PC-3 (cell line): ENCODE data around the gene SPATA16.

Source experiments
- CTCF ChIP-seq: fragments of 300-600 bp; sonication (generic); conservative IDR thresholded peaks from 2 replicates; pipeline ENCODE4 v1.5.1; 2017; ENCODE audit warnings: antibody characterized with exemption, low read depth, mild to moderate bottlenecking, low read length
- EZH2phosphoT487 ChIP-seq: fragments of 300-600 bp; sonication (generic); IDR thresholded peaks from 2 replicates; pipeline ENCODE4 v1.6.1; 2018; ENCODE audit warnings: mild to moderate bottlenecking, antibody characterized with exemption, low read length, borderline replicate concordance

DNA sequence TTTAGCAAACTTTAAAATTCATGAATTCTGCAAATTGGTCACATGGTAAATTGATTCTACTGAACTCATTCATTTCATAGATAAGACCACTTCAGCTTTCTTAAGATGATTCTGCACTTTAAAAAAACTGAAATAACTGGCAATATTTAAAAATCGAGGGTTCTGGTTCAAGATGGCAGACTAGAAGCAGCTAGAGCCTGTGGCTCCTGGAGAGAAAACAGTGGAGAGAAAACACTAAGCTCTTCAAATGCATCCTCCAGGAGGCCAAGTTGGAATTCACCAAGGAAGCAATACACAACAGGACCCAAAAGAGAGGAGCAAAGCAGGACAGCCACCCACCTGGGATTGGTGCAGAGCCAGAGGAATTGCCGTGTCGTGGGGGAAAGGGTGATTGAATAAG lies 132.1 kb downstream of the SPATA16 start:
- no peak for TF ChIP-seq CTCF
- no peak for TF ChIP-seq EZH2phosphoT487
